Adrenal gland (tissue), 5 donors: ENCODE results near the gene IGSF3.

Source experiments
- POLR2A ChIP-seq, 2 donors: fragments of 450-650 bp; IDR thresholded peaks; one replicate each; pipeline ENCODE4 v1.6.1; 2017; ENCODE audit warnings: antibody characterized with exemption in 2 of 2, mild to moderate bottlenecking in 2 of 2, moderate library complexity in 1 of 2
- TF ChIP-seq, protein P1 (sequence below), 6 experiments: fragments of 450-650 bp in 4 of 6; fragments of 200-600 bp in 2 of 6; sonication (generic) in 1 of 6; IDR thresholded peaks; 1 replicate in 5 of 6; 2 replicates in 1 of 6; pipeline versions ENCODE4 v1.5.1 to v1.8.0; 2016 to 2021; ENCODE audit warnings: antibody characterized with exemption in 6 of 6, mild to moderate bottlenecking in 2 of 6, moderate library complexity in 1 of 6
- donor health status: DM: no; HTN: no; CAD: no.

- TF ChIP-seq, protein P1, sequence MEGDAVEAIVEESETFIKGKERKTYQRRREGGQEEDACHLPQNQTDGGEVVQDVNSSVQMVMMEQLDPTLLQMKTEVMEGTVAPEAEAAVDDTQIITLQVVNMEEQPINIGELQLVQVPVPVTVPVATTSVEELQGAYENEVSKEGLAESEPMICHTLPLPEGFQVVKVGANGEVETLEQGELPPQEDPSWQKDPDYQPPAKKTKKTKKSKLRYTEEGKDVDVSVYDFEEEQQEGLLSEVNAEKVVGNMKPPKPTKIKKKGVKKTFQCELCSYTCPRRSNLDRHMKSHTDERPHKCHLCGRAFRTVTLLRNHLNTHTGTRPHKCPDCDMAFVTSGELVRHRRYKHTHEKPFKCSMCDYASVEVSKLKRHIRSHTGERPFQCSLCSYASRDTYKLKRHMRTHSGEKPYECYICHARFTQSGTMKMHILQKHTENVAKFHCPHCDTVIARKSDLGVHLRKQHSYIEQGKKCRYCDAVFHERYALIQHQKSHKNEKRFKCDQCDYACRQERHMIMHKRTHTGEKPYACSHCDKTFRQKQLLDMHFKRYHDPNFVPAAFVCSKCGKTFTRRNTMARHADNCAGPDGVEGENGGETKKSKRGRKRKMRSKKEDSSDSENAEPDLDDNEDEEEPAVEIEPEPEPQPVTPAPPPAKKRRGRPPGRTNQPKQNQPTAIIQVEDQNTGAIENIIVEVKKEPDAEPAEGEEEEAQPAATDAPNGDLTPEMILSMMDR (IDR thresholded peaks at IDR 0.05): no peak
- no peak for TF ChIP-seq POLR2A (IDR thresholded peaks at IDR 0.05)
Measured at GRCh38 chr1:116533429-116533820, 134.1 kb downstream of the IGSF3 start.
